H1 (cell line): ENCODE results near the gene CDK8. TPM values are rescaled to one million over a fixed set of nuclear protein-coding genes. Genes with fewer than 3 reads are reported as not detected.

Source experiments
- CBX5 ChIP-seq: fragments of 300-800, 300-1000 bp; sonication (generic); IDR thresholded peaks from 2 replicates; pipeline ENCODE4 v1.7.1; 2016; ENCODE audit warnings: antibody characterized with exemption, low read length, low read depth
- CHD2 ChIP-seq: IDR thresholded peaks from 2 replicates; pipeline ENCODE4 v1.6.1; 2012; ENCODE audit warnings: low read length, improper control_type of control experiment
- EP300 ChIP-seq, 2 experiments: IDR thresholded peaks; 1 replicate in 1 of 2; 2 replicates in 1 of 2; pipeline ENCODE4 v1.6.1; 2011 to 2012; ENCODE audit warnings: low read depth in 2 of 2, low read length in 2 of 2, mild to moderate bottlenecking in 2 of 2, borderline replicate concordance in 1 of 2, inconsistent platforms in 1 of 2, moderate library complexity in 1 of 2
- GABPA ChIP-seq: IDR thresholded peaks from 2 replicates; pipeline ENCODE4 v1.6.1; 2011; ENCODE audit warnings: mild to moderate bottlenecking, low read length, moderate library complexity, borderline replicate concordance; ENCODE audit not compliant: insufficient read depth
- KDM5A ChIP-seq: fragments of 200-600 bp; IDR thresholded peaks from 2 replicates; pipeline ENCODE4 v1.7.1; 2012; ENCODE audit warnings: mild to moderate bottlenecking, low read length, inconsistent platforms, mixed read lengths
- MAFK ChIP-seq: IDR thresholded peaks from 2 replicates; pipeline ENCODE4 v1.6.1; 2012; ENCODE audit warnings: low read depth, mild to moderate bottlenecking, improper control_type of control experiment, low read length
- PHF8 ChIP-seq: fragments of 200-600 bp; sonication (generic); conservative IDR thresholded peaks from 2 replicates; pipeline ENCODE4 v1.7.1; 2012; ENCODE audit warnings: low read depth, mild to moderate bottlenecking, inconsistent platforms, low read length, moderate library complexity
- RXRA ChIP-seq: IDR thresholded peaks from 2 replicates; pipeline ENCODE4 v1.6.1; 2011; ENCODE audit warnings: low read depth, mild to moderate bottlenecking, low read length, moderate library complexity; ENCODE audit not compliant: insufficient read depth
- SIN3A ChIP-seq, 2 experiments: IDR thresholded peaks in 1 of 2; conservative IDR thresholded peaks in 1 of 2; 2 replicates each; pipeline ENCODE4 v1.6.1; 2011 to 2012; ENCODE audit warnings: low read length in 2 of 2, improper control_type of control experiment in 1 of 2, low read depth in 1 of 2, mild to moderate bottlenecking in 1 of 2
- TCF12 ChIP-seq: IDR thresholded peaks from 2 replicates; pipeline ENCODE4 v1.6.1; 2011; ENCODE audit warnings: low read depth, mild to moderate bottlenecking, low read length
- polyA plus RNA-seq, 7 experiments: library from polyadenylated mRNA; depleted of rRNA in 3 of 7; stranded (reverse) in 5 of 7; unstranded in 2 of 7; fragments of >200 nt in 5 of 7; fragments of 200-250 nt in 2 of 7; gene quantifications; 1 replicate in 5 of 7; 2 replicates in 1 of 7; 4 replicates in 1 of 7; pipeline versions ENCODE4 v1.2.1 to v1.2.3, GENCODE V29; 2011 to 2013; ENCODE audit warnings: missing spikeins in 2 of 7, mixed read lengths in 2 of 7
- total RNA-seq: library from RNA; stranded (reverse); fragmentation: NEBNext Ultra II Directional; extraction: Animal tissue kit (Norgen Biotek cat#: 25700); gene quantifications from 2 replicates; pipeline ENCODE4 v1.2.1, GENCODE V29; 2021
- TF ChIP-seq, protein P1 (sequence below): fragments of 300-600 bp; sonication (generic); IDR thresholded peaks from 2 replicates; pipeline ENCODE4 v1.7.1; 2012; ENCODE audit warnings: low read length, moderate library complexity, mild to moderate bottlenecking, inconsistent platforms; ENCODE audit not compliant: insufficient replicate concordance

CDK8 gene
- total and polyA plus RNA-seq, 2 of the 8 experiments (the other 6 are each of a cell fraction or from before 2014, with no cell fraction given): 22.1 to 25.6 TPM

- TF ChIP-seq, protein P1, sequence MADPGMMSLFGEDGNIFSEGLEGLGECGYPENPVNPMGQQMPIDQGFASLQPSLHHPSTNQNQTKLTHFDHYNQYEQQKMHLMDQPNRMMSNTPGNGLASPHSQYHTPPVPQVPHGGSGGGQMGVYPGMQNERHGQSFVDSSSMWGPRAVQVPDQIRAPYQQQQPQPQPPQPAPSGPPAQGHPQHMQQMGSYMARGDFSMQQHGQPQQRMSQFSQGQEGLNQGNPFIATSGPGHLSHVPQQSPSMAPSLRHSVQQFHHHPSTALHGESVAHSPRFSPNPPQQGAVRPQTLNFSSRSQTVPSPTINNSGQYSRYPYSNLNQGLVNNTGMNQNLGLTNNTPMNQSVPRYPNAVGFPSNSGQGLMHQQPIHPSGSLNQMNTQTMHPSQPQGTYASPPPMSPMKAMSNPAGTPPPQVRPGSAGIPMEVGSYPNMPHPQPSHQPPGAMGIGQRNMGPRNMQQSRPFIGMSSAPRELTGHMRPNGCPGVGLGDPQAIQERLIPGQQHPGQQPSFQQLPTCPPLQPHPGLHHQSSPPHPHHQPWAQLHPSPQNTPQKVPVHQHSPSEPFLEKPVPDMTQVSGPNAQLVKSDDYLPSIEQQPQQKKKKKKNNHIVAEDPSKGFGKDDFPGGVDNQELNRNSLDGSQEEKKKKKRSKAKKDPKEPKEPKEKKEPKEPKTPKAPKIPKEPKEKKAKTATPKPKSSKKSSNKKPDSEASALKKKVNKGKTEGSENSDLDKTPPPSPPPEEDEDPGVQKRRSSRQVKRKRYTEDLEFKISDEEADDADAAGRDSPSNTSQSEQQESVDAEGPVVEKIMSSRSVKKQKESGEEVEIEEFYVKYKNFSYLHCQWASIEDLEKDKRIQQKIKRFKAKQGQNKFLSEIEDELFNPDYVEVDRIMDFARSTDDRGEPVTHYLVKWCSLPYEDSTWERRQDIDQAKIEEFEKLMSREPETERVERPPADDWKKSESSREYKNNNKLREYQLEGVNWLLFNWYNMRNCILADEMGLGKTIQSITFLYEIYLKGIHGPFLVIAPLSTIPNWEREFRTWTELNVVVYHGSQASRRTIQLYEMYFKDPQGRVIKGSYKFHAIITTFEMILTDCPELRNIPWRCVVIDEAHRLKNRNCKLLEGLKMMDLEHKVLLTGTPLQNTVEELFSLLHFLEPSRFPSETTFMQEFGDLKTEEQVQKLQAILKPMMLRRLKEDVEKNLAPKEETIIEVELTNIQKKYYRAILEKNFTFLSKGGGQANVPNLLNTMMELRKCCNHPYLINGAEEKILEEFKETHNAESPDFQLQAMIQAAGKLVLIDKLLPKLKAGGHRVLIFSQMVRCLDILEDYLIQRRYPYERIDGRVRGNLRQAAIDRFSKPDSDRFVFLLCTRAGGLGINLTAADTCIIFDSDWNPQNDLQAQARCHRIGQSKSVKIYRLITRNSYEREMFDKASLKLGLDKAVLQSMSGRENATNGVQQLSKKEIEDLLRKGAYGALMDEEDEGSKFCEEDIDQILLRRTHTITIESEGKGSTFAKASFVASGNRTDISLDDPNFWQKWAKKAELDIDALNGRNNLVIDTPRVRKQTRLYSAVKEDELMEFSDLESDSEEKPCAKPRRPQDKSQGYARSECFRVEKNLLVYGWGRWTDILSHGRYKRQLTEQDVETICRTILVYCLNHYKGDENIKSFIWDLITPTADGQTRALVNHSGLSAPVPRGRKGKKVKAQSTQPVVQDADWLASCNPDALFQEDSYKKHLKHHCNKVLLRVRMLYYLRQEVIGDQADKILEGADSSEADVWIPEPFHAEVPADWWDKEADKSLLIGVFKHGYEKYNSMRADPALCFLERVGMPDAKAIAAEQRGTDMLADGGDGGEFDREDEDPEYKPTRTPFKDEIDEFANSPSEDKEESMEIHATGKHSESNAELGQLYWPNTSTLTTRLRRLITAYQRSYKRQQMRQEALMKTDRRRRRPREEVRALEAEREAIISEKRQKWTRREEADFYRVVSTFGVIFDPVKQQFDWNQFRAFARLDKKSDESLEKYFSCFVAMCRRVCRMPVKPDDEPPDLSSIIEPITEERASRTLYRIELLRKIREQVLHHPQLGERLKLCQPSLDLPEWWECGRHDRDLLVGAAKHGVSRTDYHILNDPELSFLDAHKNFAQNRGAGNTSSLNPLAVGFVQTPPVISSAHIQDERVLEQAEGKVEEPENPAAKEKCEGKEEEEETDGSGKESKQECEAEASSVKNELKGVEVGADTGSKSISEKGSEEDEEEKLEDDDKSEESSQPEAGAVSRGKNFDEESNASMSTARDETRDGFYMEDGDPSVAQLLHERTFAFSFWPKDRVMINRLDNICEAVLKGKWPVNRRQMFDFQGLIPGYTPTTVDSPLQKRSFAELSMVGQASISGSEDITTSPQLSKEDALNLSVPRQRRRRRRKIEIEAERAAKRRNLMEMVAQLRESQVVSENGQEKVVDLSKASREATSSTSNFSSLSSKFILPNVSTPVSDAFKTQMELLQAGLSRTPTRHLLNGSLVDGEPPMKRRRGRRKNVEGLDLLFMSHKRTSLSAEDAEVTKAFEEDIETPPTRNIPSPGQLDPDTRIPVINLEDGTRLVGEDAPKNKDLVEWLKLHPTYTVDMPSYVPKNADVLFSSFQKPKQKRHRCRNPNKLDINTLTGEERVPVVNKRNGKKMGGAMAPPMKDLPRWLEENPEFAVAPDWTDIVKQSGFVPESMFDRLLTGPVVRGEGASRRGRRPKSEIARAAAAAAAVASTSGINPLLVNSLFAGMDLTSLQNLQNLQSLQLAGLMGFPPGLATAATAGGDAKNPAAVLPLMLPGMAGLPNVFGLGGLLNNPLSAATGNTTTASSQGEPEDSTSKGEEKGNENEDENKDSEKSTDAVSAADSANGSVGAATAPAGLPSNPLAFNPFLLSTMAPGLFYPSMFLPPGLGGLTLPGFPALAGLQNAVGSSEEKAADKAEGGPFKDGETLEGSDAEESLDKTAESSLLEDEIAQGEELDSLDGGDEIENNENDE: no peak
- TF ChIP-seq SIN3A (conservative IDR thresholded peaks at IDR 0.05 in 1 of 2, IDR thresholded peaks at IDR 0.05 in 1 of 2; ENCODE audit: low read depth in 1 of 2, low read length in 2 of 2) (no peak), TCF12 (no peak), CHD2 (no peak), GABPA (no peak), MAFK (no peak), RXRA (no peak), PHF8 (no peak), KDM5A (no peak), EP300 (IDR thresholded peaks at IDR 0.05; ENCODE audit: borderline replicate concordance in 1 of 2, low read depth in 2 of 2, low read length in 2 of 2) (no peak), CBX5 (no peak)
Observed at GRCh38 chr13:26440111-26440510, 186.2 kb downstream of the CDK8 start (continued).
